Body of pancreas (tissue), 4 donors: Measurements from ENCODE around the gene FAM9A. TPM values are rescaled to one million over a fixed set of nuclear protein-coding genes. Genes with fewer than 3 reads are reported as not detected.
"Not testable (repeated sequence)": the region's sequence is repeated elsewhere in the genome, so short reads cannot be mapped to it uniquely, and the experiment has no call there.

Experiments used
- ATAC-seq: fragments of 150-250 bp; one replicate; pipeline ENCODE4 v1.9.1; 2016
- DNase-seq, 4 donors: peaks; one replicate each; pipeline ENCODE4 v3.0.0-alpha.2; 2019
- H3K27ac ChIP-seq, 4 donors: fragments of 200-600 bp; sonication (generic); 1 replicate in 3 of 4; 2 replicates in 1 of 4; pipeline versions ENCODE4 v1.5.1 to v1.6.1; 2016 to 2019; ENCODE audit warnings: mild to moderate bottlenecking in 1 of 4, mixed read lengths in 1 of 4, moderate library complexity in 1 of 4
- H3K27me3 ChIP-seq, 2 donors: fragments of 200-600 bp; sonication (generic); one replicate each; pipeline ENCODE4 v1.6.0; 2016; ENCODE audit warnings: mild to moderate bottlenecking in 1 of 2
- H3K36me3 ChIP-seq, 2 donors: fragments of 200-600 bp; sonication (generic); replicated peaks in 1 of 2; 2 replicates each; pipeline ENCODE4 v1.5.1; 2016; ENCODE audit warnings: low read depth in 2 of 2; ENCODE audit not compliant: insufficient read depth in 1 of 2
- H3K4me1 ChIP-seq: fragments of 200-600 bp; sonication (generic); one replicate; pipeline ENCODE4 v1.6.0; 2016
- H3K4me3 ChIP-seq, 2 donors: fragments of 200-600 bp; sonication (generic); 1 replicate in 1 of 2; 2 replicates in 1 of 2; pipeline ENCODE4 v1.5.1; 2016 to 2019
- H3K9me3 ChIP-seq, 3 donors: fragments of 200-600 bp; sonication (generic); 1 replicate in 2 of 3; 2 replicates in 1 of 3; pipeline ENCODE4 v1.5.1; 2016
- POLR2A ChIP-seq, 3 donors: fragments of 450-650 bp; IDR thresholded peaks; one replicate each; pipeline ENCODE4 v1.6.1; 2016; ENCODE audit warnings: antibody characterized with exemption in 3 of 3, mild to moderate bottlenecking in 2 of 3
- WGBS, 2 donors: methylation state at CpG; one replicate each; pipeline ENCODE4 v1.1.5; 2017; 5-methylcytosine and 5-hydroxymethylcytosine counted together
- intact Hi-C: fragments of 100-400 bp; cut with DNase I; formaldehyde crosslinking; loops from one replicate; pipeline ENCODE4 v1.15.1; 2023
- total RNA-seq, 2 donors: library from RNA; depleted of rRNA; stranded (reverse); fragments of >200 nt; gene quantifications; one replicate each; pipeline ENCODE4 v1.1.0, GENCODE V29; 2016
- TF ChIP-seq, protein P1 (sequence below), 7 experiments: fragments of 450-650 bp in 4 of 7; fragments of 200-600 bp in 3 of 7; sonication (generic) in 3 of 7; IDR thresholded peaks; one replicate each; pipeline ENCODE4 v1.5.1; 2016 to 2019; ENCODE audit warnings: antibody characterized with exemption in 7 of 7

The FAM9A gene
- total RNA-seq, 2 donors from 2014 or later, result not detected

- no peak overlapping the region for H3K4me3 ChIP-seq
- H3K27me3 ChIP-seq, result no peaks in the 10 kb centered on the region
- TF ChIP-seq, protein P1, sequence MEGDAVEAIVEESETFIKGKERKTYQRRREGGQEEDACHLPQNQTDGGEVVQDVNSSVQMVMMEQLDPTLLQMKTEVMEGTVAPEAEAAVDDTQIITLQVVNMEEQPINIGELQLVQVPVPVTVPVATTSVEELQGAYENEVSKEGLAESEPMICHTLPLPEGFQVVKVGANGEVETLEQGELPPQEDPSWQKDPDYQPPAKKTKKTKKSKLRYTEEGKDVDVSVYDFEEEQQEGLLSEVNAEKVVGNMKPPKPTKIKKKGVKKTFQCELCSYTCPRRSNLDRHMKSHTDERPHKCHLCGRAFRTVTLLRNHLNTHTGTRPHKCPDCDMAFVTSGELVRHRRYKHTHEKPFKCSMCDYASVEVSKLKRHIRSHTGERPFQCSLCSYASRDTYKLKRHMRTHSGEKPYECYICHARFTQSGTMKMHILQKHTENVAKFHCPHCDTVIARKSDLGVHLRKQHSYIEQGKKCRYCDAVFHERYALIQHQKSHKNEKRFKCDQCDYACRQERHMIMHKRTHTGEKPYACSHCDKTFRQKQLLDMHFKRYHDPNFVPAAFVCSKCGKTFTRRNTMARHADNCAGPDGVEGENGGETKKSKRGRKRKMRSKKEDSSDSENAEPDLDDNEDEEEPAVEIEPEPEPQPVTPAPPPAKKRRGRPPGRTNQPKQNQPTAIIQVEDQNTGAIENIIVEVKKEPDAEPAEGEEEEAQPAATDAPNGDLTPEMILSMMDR (IDR thresholded peaks at IDR 0.05), result no peak
- no peak for TF ChIP-seq POLR2A (IDR thresholded peaks at IDR 0.05)
- no peaks in the 10 kb centered on the region for H3K36me3 ChIP-seq
- no peak overlapping the region for H3K27ac ChIP-seq
- no peak for ATAC-seq
- intact Hi-C loops, result no loop called here
- H3K4me1 ChIP-seq, result no peaks in the 10 kb centered on the region
- DNase-seq, result no peak
- H3K9me3 ChIP-seq, result no peaks in the 10 kb centered on the region
Measured at GRCh38 chrX:8808661-8809060, 7.5 kb upstream of the FAM9A start.

DNA sequence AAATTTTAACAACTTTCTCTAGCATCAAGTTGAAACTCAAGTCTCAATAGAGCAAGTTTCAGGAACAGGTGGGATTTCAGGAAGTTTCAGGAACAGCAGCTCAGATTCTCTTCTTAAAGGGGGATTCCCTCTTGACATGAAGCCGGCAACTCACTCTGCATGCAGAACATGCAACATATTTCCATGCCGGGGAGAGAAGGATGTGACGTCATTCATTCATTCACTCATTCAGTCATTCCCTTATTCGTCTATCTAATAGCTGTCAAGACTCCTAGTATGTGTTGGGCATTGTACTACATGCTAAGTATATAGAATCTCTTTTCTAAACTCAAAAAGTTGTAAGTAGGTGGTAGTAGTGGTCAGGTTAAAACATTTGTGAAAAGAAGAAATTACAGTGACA is 4.8 kb upstream of the FAM9A start:
- Histone ChIP-seq H3K4me3 (no peak overlapping the region), H3K9me3 (no peaks in the 10 kb centered on the region), H3K4me1 (no peaks in the 10 kb centered on the region), H3K27me3 (no peaks in the 10 kb centered on the region), H3K36me3 (no peaks in the 10 kb centered on the region), H3K27ac (no peak overlapping the region)
- WGBS, 2 donors, result 61 to 67% methylated on average over 4 of the region's 4 CpGs
- intact Hi-C loops, result no loop called here
- DNase-seq (no peak), ATAC-seq (no peak)
- TF ChIP-seq, protein P1 (IDR thresholded peaks at IDR 0.05), result no peak
- no peak for TF ChIP-seq POLR2A (IDR thresholded peaks at IDR 0.05)

GRCh38 chrX:8805046-8805445 is 3.9 kb upstream of the FAM9A start:
- Histone ChIP-seq H3K4me1 (no peaks in the 10 kb centered on the region), H3K27me3 (no peaks in the 10 kb centered on the region), H3K27ac (no peak overlapping the region), H3K4me3 (no peak overlapping the region), H3K9me3 (no peaks in the 10 kb centered on the region), H3K36me3 (no peaks in the 10 kb centered on the region)
- ATAC-seq, result no peak
- 77 to 89% methylated on average over 2 of the region's 2 CpGs for WGBS, 2 donors
- DNase-seq, result no peak
- intact Hi-C loops, result no loop called here
- TF ChIP-seq POLR2A (IDR thresholded peaks at IDR 0.05), result no peak
- TF ChIP-seq, protein P1 (IDR thresholded peaks at IDR 0.05), result no peak

DNA sequence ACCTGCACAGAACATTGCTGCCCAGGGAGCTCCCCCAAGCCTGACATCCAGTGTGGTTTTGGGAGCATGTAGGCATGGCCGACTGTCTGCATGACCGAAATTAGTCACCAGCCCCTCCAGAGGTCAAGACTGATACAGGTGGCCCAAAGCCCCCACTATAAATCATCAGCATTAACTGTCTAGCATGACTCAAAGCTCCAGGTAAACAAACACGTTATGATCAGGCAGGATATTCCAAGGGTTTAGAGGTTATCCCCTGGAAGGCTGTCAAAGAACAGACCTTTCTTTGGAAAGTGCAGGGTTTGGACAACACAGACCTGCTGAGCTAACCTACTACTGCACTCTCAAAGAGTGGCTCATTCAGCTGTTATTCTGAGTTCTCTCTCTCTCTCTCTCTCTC is 2.1 kb upstream of the FAM9A start:
- Histone ChIP-seq H3K27me3 (no peaks in the 10 kb centered on the region), H3K4me1 (no peaks in the 10 kb centered on the region), H3K27ac (no peak overlapping the region), H3K4me3 (no peak overlapping the region), H3K9me3 (no peaks in the 10 kb centered on the region), H3K36me3 (no peaks in the 10 kb centered on the region)
- ATAC-seq (no peak), DNase-seq (no peak)
- TF ChIP-seq, protein P1 (IDR thresholded peaks at IDR 0.05), result no peak
- no peak for TF ChIP-seq POLR2A (IDR thresholded peaks at IDR 0.05)
- 50 to 58% methylated on average over 2 of the region's 3 CpGs for whole genome bisulfite sequencing, 2 donors
- intact Hi-C loops, result no loop called here

DNA sequence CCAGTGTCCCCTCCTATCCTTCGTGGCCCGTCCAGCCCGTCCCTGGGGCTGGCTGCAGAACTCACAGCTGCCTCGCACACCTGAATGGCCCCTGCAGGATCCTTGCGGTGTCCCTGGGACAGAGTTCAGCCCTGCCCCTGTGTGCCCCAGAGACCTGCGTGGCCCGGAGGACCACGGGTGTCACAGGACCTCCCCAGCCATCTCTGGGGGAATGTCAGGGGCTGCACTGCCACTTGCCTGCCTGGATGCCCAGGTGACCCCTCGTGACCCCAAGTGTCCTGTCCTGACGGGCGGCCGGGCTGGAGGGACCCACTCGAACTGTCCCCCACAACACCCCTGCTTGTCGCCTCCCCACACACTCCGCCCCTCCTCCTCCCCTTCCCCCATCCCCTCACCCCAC is 832 bp downstream of the FAM9A start:
- H3K36me3 ChIP-seq, DNase-seq, H3K27me3 ChIP-seq, H3K9me3 ChIP-seq, H3K4me1 ChIP-seq, ATAC-seq, H3K27ac ChIP-seq, H3K4me3 ChIP-seq, intact Hi-C loops: not testable (repeated sequence)
- 93% methylated on average over 3 of the region's 15 CpGs; no CpG with 5 or more reads in 1 of the 2 donors for WGBS, 2 donors

GRCh38 chrX:8799281-8799680 is 1.9 kb downstream of the FAM9A start:
- H3K36me3 ChIP-seq, H3K9me3 ChIP-seq, H3K27me3 ChIP-seq, DNase-seq, H3K27ac ChIP-seq, H3K4me3 ChIP-seq, H3K4me1 ChIP-seq, intact Hi-C loops, ATAC-seq: not testable (repeated sequence)
- 78% methylated on average over 8 of the region's 13 CpGs; no CpG with 5 or more reads in 1 of the 2 donors for WGBS, 2 donors

DNA sequence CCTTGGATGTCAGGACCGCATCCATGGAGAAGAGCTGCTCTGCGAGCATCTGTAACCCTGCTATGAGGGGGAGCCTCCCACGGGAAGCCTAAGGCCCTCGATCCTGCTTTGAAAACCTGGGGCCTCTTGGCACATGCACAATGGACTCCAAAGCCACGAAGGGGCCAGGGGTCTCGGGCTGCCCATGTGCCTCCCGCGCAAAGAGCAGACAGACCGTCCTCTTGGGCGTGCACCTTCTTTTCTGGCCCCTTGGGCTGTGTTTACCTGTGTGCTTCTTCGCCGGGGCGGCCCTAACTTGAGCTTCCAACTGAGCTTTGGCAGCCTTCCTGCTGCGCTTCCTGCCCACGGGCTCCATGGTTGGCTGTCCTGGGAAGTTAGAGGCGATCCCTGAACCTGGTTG is 2.5 kb downstream of the FAM9A start:
- not testable (repeated sequence) for H3K4me3 ChIP-seq

DNA sequence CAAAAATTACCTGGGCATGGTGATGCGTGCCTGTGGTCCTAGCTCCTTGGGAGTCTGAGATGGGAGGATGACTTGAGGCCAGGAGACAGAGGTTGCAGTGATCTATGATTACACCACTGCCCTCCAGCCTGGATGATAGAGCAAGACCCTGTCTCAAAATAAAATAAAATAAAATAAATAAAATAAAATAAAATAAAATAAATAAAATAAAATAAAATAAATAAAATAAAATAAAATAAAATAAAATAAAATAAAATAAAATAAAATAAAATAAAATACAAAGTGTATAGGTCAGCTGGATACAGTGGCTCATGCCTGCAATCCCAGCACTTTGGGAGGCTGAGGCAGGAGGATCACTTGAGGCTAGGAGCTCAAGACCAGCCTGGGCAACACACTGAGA is 14.1 kb downstream of the FAM9A start:
- intact Hi-C loops, H3K4me1 ChIP-seq, H3K36me3 ChIP-seq, H3K9me3 ChIP-seq, H3K27ac ChIP-seq, H3K27me3 ChIP-seq, DNase-seq, H3K4me3 ChIP-seq, ATAC-seq: not testable (repeated sequence)
- 100% methylated on average over 1 of the region's 1 CpG; no CpG with 5 or more reads in 1 of the 2 donors for WGBS, 2 donors

More for the DNA sequence above, 2.5 kb downstream of the FAM9A start:
- WGBS, 2 donors, result 80 to 88% methylated on average over 1 to 4 of the region's 16 CpGs
- H3K36me3 ChIP-seq, H3K27ac ChIP-seq, H3K9me3 ChIP-seq, H3K27me3 ChIP-seq, ATAC-seq, intact Hi-C loops, DNase-seq, H3K4me1 ChIP-seq: not testable (repeated sequence)
